PC-9 (cell line): ENCODE measurements around the gene HS6ST3. TPM values are rescaled to one million over a fixed set of nuclear protein-coding genes. Genes with fewer than 3 reads are reported as not detected.

ENCODE experiments used
- BruUV-seq: library from RNA; stranded (reverse); fragments of 400-500 nt; replicated peaks from 2 replicates; lab custom pipeline; 2021; lab: Mats Ljungman, UMichigan
- CTCF ChIA-PET: fragments of 300-600 bp; sonication (Branson Sonifier 250); formaldehyde crosslinking; loops from one replicate; lab custom pipeline; 2022; ENCODE audit warnings: antibody characterized with exemption; lab: Charles Lee
- POLR2A ChIA-PET: fragments of 300-600 bp; sonication (Branson Sonifier 250); formaldehyde crosslinking; loops from one replicate; lab custom pipeline; 2022; ENCODE audit warnings: antibody characterized with exemption; ENCODE audit not compliant: unreplicated experiment; lab: Charles Lee
- DNase-seq, 2 experiments: peaks; one replicate each; pipeline versions ENCODE4 v3.0.0 to v3.0.0-alpha.2; 2015 to 2022; ENCODE audit warnings: mixed read lengths in 1 of 2
- H2AFZ ChIP-seq: fragments of 200-600 bp; sonication (generic); 2 replicates; pipeline ENCODE4 v1.8.1; 2017; ENCODE audit warnings: antibody characterized with exemption
- H3F3A ChIP-seq: fragments of 200-600 bp; sonication (generic); 2 replicates; pipeline ENCODE4 v1.8.1; 2017; ENCODE audit warnings: antibody characterized with exemption, mild to moderate bottlenecking, low read depth; ENCODE audit not compliant: insufficient read depth
- H3K27ac ChIP-seq: fragments of 200-600 bp; sonication (generic); 2 replicates; pipeline ENCODE4 v1.6.1; 2016; ENCODE audit warnings: mixed run types
- H3K27me3 ChIP-seq: fragments of 200-600 bp; sonication (generic); 2 replicates; pipeline ENCODE4 v1.6.1; 2016; ENCODE audit warnings: low read depth, mixed run types; ENCODE audit not compliant: insufficient read depth
- H3K36me3 ChIP-seq: fragments of 200-600 bp; sonication (generic); 2 replicates; pipeline ENCODE4 v1.6.1; 2016; ENCODE audit warnings: low read depth, mixed run types
- H3K4me1 ChIP-seq: fragments of 200-600 bp; sonication (generic); replicated peaks from 2 replicates; pipeline ENCODE4 v1.6.1; 2016; ENCODE audit warnings: mixed run types; ENCODE audit not compliant: insufficient read depth
- H3K4me2 ChIP-seq: fragments of 200-600 bp; sonication (generic); 2 replicates; pipeline ENCODE4 v1.6.1; 2017; ENCODE audit warnings: mixed run types
- H3K4me3 ChIP-seq: fragments of 200-600 bp; sonication (generic); 2 replicates; pipeline ENCODE4 v1.6.1; 2016; ENCODE audit warnings: mixed run types
- H3K79me2 ChIP-seq: fragments of 200-600 bp; sonication (generic); 2 replicates; pipeline ENCODE4 v1.6.1; 2017; ENCODE audit warnings: low read depth, mixed run types
- H3K9me2 ChIP-seq: fragments of 200-600 bp; sonication (generic); 2 replicates; pipeline ENCODE4 v1.8.1; 2017; ENCODE audit warnings: mild to moderate bottlenecking; ENCODE audit not compliant: insufficient read depth
- H3K9me3 ChIP-seq: fragments of 200-600 bp; sonication (generic); 2 replicates; pipeline ENCODE4 v1.8.1; 2016; ENCODE audit warnings: low read depth; ENCODE audit not compliant: insufficient read depth
- H4K20me1 ChIP-seq: fragments of 200-600 bp; sonication (generic); 2 replicates; pipeline ENCODE4 v1.8.1; 2017; ENCODE audit not compliant: insufficient read depth
- CTCF ChIP-seq: fragments of 200-600 bp; sonication (generic); conservative IDR thresholded peaks from 2 replicates; pipeline ENCODE4 v1.6.1; 2017; ENCODE audit warnings: mixed run types, antibody characterized with exemption, mild to moderate bottlenecking, moderate library complexity
- EZH2 ChIP-seq: fragments of 200-600 bp; sonication (generic); IDR thresholded peaks from 2 replicates; pipeline ENCODE4 v1.8.0; 2017; ENCODE audit warnings: antibody characterized with exemption, low read depth
- intact Hi-C: fragments of 100-400 bp; cut with micrococcal nuclease; formaldehyde crosslinking; loops from one replicate; pipeline ENCODE4 v1.10.0; 2022; ENCODE audit not compliant: unreplicated experiment
- total RNA-seq: library from RNA; stranded (reverse); gene quantifications from 2 replicates; pipeline ENCODE4 v1.2.3, GENCODE V29; 2021

Gene HS6ST3
- total RNA-seq, 1 experiment from 2014 or later, result not detected

DNA sequence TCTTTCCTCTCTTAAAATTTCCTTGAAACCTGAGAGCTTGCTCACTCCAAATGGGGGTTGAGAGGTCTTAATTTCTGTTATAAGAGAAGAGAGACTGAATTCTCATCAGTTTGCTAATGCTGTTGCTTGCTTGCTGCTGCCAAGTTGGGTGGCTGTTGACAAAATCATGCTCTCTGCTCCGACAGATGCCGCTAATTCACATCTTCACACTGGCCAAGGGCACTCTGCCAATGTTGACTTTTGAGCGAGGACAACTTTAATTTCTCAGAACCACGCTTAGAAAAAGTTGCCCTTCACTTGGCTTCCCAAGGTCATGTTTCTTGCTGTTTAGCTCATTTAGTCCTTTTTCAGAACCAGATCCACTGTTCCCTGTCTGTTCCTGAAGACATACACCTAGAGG lies 402.9 kb downstream of the HS6ST3 start:
- no peak overlapping the region for H3K4me2 ChIP-seq
- H3K27ac ChIP-seq, result no peak overlapping the region
- no peaks in the 10 kb centered on the region for H3K36me3 ChIP-seq
- CTCF ChIA-PET, result no interaction called here
- intact Hi-C loops, result no loop called here
- H2AFZ ChIP-seq, result no peak overlapping the region
- H3K27me3 ChIP-seq, result no peaks in the 10 kb centered on the region; the same call in 1 of the 2 replicates
- POLR2A ChIA-PET, result no interaction called here
- TF ChIP-seq EZH2, result no peak
- no peaks in the 10 kb centered on the region for H3K9me2 ChIP-seq
- no TSS peak for BruUV-seq
- H3K4me1 ChIP-seq, result no peaks in the 10 kb centered on the region
- H3K79me2 ChIP-seq, result no peaks in the 10 kb centered on the region
- no peak overlapping the region for H3K4me3 ChIP-seq
- H4K20me1 ChIP-seq, result no peaks in the 10 kb centered on the region
- H3K9me3 ChIP-seq, result no peaks in the 10 kb centered on the region
- DNase-seq, result no peak
- no peaks in the 10 kb centered on the region for H3F3A ChIP-seq

DNA sequence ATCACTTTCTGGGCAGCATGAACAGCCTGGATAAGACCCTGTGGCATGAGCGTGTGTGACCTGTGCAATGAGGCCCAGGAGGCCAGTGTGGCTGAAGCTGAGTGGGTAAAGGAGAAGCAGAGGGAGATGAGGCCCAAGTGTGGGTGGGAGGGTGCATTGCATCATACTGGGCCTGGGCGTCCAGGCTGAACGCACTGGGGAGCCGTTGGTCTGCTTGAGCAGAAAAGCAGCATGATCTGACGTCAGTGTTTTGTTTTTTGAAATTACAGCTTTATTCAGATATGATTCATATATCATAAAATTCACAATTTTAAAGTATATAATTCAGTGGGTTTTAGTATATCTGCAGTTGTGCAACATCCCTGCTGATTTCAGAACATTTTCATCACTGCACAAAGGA lies 409.7 kb downstream of the HS6ST3 start:
- POLR2A ChIA-PET, result no interaction called here
- Histone ChIP-seq H2AFZ (no peak overlapping the region), H4K20me1 (no peaks in the 10 kb centered on the region), H3K27ac (no peak overlapping the region), H3K4me3 (no peak overlapping the region), H3K4me2 (no peak overlapping the region), H3K27me3 (no peaks in the 10 kb centered on the region), H3F3A (no peaks in the 10 kb centered on the region), H3K9me2 (no peaks in the 10 kb centered on the region), H3K4me1 (no peaks in the 10 kb centered on the region), H3K79me2 (no peaks in the 10 kb centered on the region), H3K36me3 (no peaks in the 10 kb centered on the region), H3K9me3 (no peaks in the 10 kb centered on the region)
- TF ChIP-seq CTCF (no peak), EZH2 (no peak)
- intact Hi-C loops, result no loop called here
- CTCF ChIA-PET, result no interaction called here
- DNase-seq, result no peak
- BruUV-seq, result no TSS peak

DNA sequence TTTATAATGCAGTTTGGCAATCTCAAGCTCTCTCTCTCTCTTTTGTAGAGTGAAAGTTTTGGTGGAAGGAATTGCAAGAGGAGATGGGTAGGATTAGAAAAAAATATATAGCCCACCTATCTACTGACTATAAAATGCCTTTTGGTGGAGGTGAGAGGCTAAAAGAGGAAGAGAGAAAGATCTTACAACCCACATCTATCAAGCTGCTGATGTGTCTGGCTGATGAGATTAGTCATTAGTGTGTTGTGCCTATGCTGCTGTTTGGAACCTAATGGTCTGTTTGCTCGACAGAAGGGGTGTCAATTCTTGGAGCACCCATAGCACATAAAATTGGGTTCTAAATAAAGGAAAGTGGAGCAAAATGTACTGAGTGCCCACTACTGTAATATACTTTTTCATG lies 411.0 kb downstream of the HS6ST3 start:
- no peak for DNase-seq
- H3K9me3 ChIP-seq, result no peaks in the 10 kb centered on the region
- no peak overlapping the region for H3K4me3 ChIP-seq
- intact Hi-C loops, result no loop called here
- no peak overlapping the region for H3K4me2 ChIP-seq
- no peaks in the 10 kb centered on the region for H3K4me1 ChIP-seq
- TF ChIP-seq EZH2 (no peak), CTCF (no peak)
- ChIA-PET POLR2A (no interaction called here), CTCF (no interaction called here)
- H3K79me2 ChIP-seq, result no peaks in the 10 kb centered on the region
- no TSS peak for BruUV-seq
- H3K27ac ChIP-seq, result no peak overlapping the region
- no peaks in the 10 kb centered on the region for H3F3A ChIP-seq
- no peak overlapping the region for H2AFZ ChIP-seq
- no peaks in the 10 kb centered on the region for H3K9me2 ChIP-seq
- no peaks in the 10 kb centered on the region for H3K27me3 ChIP-seq
- H3K36me3 ChIP-seq, result no peaks in the 10 kb centered on the region
- no peaks in the 10 kb centered on the region for H4K20me1 ChIP-seq

DNA sequence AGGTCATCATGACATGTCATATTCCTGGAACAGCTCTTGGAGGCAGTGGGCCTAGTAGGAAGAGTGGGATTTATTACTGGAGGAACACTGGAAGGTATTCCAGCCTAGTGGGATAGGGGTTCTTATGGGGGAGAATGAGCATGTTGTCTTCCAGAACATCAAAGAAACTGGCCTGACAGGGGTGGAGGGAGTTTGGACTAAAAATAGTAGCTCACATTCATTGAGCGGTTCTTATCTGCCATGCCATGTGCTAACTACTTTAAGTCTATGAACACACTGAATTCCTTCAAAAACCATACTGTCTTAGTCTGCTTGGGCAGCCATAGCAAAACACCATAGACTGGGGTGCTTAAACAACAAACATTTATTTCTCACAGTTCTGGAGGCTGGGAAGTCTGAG lies 413.6 kb downstream of the HS6ST3 start:
- H3K79me2 ChIP-seq, result no peaks in the 10 kb centered on the region
- no peaks in the 10 kb centered on the region for H3F3A ChIP-seq
- ChIA-PET POLR2A (interaction anchor here (0.7 kb wide), 2 partner anchors 156 to 208 kb away, joined by 3 to 5 read pairs; no protein-coding TSS in a partner anchor), CTCF (no interaction called here)
- no TSS peak for BruUV-seq
- H3K9me2 ChIP-seq, result no peaks in the 10 kb centered on the region
- H3K4me1 ChIP-seq, result no peaks in the 10 kb centered on the region
- H3K4me2 ChIP-seq, result no peak overlapping the region
- no peak overlapping the region for H3K4me3 ChIP-seq
- no peak for TF ChIP-seq CTCF
- no peak for TF ChIP-seq EZH2
- H2AFZ ChIP-seq, result no peak overlapping the region
- no peaks in the 10 kb centered on the region for H4K20me1 ChIP-seq
- no peaks in the 10 kb centered on the region for H3K36me3 ChIP-seq
- no peaks in the 10 kb centered on the region for H3K9me3 ChIP-seq
- H3K27me3 ChIP-seq, result no peaks in the 10 kb centered on the region
- intact Hi-C loops, result no loop called here
- no peak for DNase-seq
- no peak overlapping the region for H3K27ac ChIP-seq
